Measurements from ENCODE around the gene CACNA2D3.

Gene CACNA2D3

DNA sequence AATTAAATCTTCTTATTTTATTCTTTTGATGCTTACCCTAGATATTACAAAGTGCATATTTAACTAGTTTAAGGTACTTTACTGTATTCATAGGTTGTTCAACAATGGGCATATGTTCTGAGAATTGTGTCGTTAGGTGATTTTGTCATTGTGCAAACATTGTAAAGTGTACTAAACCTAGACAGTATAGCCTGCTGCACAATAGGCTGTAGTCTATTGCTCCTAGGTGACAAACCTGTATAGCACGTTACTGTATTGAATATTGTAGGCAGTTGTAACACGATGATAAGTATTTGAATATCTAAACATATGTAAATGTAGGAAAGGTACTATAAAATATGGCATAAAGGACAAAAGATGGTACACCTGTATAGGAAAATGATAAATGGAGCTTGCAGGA is 100.7 kb downstream of the CACNA2D3 start:
- DNase-seq: no peak

- DNase-seq: no peak
Measured at GRCh38 chr3:54225841-54226528, 103.6 kb downstream of the CACNA2D3 start.

DNA sequence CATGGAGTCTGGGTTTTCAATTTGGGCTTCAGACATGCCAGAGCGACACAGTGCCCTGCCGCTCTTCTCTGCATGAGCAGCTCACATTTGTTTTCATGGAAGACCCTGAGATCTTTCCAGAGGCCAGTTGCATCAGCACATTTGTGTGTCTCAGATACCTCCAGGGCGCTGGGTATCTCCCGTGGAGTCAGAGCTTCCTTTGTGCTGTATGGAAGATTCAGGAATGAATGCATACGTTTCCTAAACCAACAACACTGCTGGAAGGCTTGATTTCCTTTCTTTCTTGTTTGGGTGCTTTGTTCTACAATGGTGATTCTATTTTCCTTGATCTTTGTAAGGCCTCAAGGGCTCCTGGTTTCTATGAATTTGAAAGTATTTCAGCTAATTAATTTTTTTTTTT is 106.5 kb downstream of the CACNA2D3 start:
- DNase-seq: no peak

DNA sequence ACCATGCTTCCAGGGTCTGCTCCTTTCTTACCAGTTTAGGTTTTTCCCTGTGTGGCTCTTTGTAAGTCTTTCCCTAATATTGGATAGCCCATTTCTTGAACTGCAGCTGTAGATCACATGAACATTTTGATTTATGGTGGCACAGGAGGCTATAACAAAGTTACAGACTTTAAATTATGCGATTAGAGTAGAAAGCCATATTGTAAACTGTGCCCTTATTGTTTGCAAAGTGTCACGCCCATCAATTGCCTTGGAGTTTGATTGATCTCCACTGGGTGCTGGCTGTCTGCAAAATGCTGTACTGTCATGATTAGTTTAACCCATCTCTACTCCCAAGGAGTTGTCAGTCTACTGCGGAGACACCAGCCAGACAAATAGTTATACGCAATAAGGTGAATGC is 110.3 kb downstream of the CACNA2D3 start:
- DNase-seq: no peak

- no peak for DNase-seq
Measured at GRCh38 chr3:54235998-54236397, 113.6 kb downstream of the CACNA2D3 start.

DNA sequence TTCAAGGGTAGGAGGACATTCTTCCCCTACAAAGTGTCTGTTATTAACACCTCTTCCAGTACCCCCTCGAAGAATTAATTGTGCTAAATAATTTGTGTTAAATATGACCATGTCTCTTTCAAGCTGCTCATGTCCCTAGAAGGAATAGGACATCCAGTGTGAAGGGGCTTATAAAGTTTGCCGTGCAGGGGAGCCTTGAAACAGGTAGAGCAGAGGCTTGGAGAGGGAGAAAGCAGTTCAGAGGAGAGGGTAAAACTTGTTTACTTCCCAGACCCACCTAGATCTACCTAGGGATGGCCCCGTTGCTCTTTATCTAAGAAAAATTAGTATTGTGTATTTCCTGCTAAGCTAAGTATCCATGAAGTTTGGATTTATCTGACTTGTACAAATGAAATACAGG is 114.8 kb downstream of the CACNA2D3 start:
- no peak for DNase-seq

DNA sequence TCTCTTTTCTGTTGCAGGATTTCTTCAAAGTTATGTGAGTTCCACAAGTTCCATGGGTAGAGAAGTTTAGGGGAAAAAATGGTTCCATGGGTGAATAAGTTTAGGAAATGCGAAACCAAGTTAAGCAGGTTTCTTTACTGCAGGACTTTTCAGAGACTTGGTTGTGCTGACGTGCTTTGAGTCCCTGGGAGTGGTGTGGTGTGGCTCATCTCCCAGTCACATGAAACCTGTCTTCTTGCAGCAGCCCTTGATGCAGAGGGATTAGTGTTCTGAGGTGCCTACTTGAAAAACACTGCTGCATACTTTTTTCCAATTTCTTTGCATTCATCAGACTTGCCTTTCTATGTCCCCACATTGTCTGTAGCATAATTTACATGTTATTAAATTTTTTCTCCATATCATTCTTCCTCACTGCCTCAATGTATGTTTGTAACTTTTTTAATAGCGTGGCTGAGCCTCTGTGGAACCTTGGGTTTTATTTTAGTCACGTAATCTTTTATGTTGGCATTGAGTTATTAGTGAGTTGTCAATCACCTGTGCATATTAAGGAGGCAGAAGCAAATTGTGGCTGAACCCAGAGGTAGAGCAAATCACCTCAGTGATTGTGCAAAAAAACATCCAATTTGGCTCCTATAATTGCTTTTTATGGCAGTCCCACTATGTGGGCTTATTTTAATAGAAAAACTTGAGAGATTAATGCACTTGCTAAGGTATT is 115.6 kb downstream of the CACNA2D3 start:
- no peak for DNase-seq

DNA sequence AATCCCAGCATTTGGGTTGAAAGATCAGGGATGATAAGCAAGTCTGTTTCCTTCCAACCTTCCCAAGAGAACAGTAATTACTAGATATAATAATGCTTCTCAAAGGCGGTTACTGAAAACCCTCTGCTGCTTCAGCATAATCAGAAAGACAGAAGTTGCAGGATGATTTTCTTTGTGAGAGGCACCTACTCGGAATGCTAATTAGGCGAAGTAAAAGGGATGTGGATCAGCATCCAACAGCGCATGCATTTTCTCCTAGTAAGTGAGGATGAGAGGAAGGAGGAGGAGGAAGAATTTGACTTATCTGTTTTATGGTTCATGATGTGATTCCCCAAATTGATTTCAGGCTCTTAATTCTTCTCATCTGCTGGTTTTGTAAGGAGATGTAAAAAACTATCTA is 118.0 kb downstream of the CACNA2D3 start:
- no peak for DNase-seq

DNA sequence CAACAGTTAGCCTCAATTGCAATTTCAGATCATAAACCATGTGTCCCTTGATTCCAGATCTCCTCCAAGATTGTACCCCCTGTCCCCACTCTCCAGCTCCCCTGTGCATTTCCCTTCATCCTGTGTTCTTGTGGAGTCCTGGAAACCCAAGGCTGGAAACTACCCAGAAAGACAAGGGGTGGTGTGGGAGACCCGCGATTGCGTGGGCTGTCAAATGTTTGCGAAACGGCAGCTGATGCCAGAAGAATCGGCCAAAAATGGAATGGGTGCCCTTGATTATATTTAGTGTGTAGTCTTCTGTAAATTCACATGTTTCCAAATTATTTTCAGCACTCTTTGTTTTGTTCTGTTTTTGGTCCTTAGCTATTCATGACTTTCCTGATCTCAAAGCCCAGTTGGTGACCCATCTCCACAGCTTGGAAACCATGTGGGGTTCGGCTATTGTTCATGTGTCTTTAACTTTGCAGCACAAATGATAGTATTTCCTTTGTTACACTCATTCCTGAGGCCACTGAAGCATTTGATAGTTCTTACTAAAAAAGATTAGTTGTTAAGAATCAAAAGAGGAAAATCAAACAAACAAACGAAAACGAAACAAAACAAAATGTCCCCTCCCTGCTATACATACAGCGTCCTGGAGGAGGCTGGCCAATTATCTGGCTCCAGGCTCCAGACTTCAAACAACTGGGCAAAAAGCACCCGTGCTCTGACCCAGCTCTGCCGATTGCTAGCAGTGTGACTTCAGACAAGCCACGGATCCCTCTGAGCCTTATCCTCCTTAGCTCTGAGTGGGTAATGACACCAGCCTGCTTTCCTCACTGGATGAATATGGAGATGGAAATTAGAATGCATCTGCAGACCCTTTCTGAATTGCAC is 120.9 kb downstream of the CACNA2D3 start:
- no peak for DNase-seq

DNA sequence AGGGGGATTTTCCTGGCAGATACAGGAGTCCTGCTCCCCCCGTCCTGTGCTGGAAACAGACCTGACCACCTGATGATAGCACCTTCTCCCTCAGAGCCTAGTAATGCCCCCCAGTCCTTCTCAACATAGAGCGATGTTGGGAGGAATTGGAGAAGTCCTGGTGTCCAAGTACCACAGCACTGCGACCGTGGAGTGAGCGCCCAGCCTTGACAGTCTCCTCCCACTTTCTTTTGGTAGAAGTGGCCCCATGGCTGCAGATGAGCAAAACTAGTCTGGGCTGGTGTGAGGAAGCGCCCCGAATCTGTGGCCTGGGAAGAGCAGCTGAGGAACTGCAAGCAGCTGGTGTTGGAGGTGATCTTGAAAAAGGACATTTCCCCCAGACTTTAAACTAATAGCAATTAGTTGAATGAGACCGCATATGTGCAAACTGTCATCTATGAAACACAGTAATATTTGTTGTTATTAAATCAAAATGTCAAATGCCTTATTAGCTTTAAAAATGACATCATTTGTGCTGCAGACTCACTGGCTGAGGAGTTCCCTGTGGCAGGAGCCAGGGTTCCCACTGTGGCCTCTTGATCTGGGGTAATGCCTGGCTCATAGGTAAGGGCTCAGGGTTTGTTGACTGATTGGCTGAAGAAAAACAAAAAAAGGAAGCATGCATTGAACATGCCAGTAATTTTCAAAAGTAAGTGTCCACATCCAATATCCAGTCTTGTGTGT is 121.8 kb downstream of the CACNA2D3 start:
- no peak for DNase-seq

GRCh38 chr3:54251705-54252104 is 129.4 kb downstream of the CACNA2D3 start:
- DNase-seq: no peak

DNA sequence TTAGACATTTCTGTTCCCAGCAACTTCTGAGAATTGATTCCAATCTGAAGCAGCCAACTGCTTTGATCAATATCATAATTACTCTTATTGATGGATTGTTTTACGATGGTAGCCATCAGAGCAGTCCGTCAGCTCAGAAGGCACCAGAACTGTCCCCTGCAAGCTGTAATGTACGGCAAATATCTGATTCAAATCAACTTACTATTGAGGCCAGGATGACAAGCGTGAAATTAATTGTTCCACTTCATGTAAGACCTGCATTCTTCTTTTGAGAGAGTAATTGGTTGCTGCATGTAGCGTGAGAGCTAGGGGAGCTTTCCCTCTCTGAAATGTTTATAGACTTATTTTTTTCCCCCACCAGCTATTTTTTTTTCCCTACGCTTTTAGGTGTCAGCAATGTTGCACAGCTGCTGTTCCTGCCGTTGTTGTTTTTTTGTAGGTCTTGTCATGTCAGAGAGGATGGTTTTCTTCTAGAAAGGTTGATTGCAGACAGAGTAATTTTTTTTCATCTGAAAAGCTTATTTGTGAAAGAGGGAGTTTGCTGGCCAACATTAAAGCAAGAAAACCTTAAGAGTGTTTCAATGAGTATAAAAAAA is 134.9 kb downstream of the CACNA2D3 start:
- DNase-seq: no peak

GRCh38 chr3:54259636-54260035 is 137.3 kb downstream of the CACNA2D3 start:
- no peak for DNase-seq

- DNase-seq: no peak
Measured at GRCh38 chr3:54261141-54261540, 138.8 kb downstream of the CACNA2D3 start.

GRCh38 chr3:54262541-54262940 is 140.2 kb downstream of the CACNA2D3 start:
- no peak for DNase-seq

- no peak for DNase-seq
Measured at GRCh38 chr3:54262946-54263345, 140.6 kb downstream of the CACNA2D3 start.

DNA sequence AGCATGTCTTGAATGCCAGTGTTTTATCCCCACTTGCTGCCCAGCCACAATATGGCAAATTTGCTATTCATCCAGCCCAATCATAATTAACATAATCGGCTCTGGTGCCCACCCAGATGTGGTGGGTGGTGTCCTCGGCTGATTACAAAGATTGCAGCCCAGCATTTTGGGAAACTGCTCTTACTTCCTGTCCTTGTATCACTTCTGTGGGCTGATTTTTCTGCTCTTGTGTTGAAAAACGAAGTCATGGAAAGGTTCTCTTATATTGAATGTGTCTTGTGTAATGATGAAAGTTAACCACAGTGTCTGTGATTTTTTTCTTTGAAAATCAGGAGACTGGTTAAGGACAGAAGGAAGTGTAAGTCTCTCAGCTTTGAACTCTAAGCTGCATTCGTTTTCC is 141.7 kb downstream of the CACNA2D3 start:
- no peak for DNase-seq

DNA sequence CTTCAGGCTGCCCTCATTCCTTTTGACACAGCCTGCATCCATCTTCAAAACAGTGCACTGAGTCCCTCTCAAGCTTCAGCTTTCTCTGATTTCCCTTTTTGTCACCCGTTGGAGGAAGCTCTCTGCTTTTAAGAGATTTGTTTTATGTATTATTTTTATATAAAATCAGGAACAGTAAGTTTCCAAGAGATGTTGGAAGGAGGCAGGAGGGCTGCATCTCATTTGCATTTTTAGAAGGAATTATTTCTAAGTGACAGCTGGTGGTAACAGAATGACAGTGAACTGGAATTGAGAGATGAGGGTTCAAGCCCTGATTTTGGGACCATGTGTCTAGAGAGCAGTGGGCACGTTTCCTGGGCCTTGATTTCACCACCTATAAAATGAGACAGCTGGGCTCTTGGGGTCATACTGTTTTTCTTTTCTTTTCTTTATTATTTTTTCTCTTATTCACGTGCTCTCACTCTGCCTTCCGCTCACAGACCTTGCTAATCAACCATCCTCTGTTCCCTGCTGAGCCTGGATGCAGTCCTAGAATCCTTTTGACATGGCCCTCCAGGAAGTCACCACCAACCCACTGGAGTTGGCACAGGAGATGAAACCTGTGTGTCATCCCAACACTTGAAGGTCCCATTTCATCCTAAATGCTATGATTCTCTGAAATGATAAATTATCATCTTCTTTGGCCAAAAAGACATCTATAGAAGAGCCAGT is 148.6 kb downstream of the CACNA2D3 start:
- DNase-seq: no peak

DNA sequence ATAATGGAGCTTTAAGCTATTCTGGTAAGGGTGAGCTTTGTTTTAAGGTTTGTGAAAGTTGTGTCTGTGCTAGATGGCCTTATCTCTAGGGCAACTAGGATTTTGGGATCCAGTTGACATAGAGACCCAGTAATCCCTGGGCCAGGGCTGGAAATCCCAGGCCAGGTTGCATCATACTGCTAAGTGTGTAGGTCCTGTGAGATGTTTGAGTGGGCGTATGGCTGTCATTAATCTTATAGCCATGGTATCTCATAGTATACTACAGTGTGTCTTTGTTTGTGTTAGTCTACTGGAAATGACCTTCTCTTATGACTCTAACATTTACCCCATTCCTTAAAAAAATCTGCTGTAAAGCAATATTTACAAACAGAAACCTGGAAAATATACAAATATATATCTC is 151.4 kb downstream of the CACNA2D3 start:
- no peak for DNase-seq

DNA sequence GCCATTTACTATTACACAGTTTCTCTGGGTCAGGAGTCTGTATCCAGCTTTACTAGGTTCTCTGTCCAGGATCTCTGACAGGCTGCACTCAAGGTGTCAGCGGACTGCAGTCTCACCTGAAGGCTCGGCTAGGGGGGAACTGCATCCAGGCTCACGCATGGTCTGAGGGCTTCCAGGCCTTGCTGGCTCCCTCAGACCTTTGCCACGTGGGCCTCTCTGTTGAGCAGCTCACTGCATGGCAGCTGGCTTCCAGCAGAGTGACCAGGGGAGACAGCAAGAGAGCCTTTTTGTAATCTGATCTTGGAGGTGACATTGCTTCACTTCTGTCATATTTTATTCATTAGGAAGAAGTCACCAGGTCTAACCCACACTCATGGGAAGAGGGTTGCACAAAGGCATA is 152.3 kb downstream of the CACNA2D3 start:
- DNase-seq: no peak

- DNase-seq: no peak
Measured at GRCh38 chr3:54279005-54279583, 156.7 kb downstream of the CACNA2D3 start.

DNA sequence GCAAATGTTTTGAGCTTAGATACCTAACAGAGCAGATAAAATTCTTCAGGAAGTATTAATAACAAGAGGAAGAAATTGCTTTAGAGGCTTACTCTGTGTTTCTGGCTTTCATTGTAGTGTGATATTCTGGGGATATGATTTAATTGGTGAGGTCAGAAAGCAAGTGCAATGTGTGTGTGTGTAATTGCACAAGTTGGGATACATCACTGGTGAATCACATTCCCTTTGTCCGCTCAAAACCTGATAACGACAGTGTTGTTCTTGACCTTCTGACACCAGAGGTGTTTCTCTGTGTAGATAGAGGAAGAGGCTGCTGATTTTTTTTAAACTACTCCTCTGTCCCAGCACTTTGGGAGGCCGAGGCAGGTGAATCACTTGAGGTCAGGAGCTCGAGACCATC is 161.1 kb downstream of the CACNA2D3 start:
- DNase-seq: no peak

Measured in CD4-positive, alpha-beta T cell treated with Interleukin-17A for 4 hours (primary cell).